Caco-2 (cell line): ENCODE data around the gene RIMKLB. TPM values are rescaled to one million over a fixed set of nuclear protein-coding genes. Genes with fewer than 3 reads are reported as not detected.

Experiments
- BruUV-seq: library from RNA; stranded (reverse); fragments of 400-500 nt; replicated peaks from 2 replicates; lab custom pipeline; 2021; lab: Mats Ljungman, UMichigan
- CTCF ChIA-PET: fragments of 300-600 bp; sonication (Branson Sonifier 250); formaldehyde crosslinking; loops from one replicate; lab custom pipeline; 2022; ENCODE audit warnings: antibody characterized with exemption; lab: Charles Lee
- POLR2A ChIA-PET: fragments of 300-600 bp; sonication (Branson Sonifier 250); formaldehyde crosslinking; loops from one replicate; lab custom pipeline; 2022; ENCODE audit warnings: antibody characterized with exemption; lab: Charles Lee
- DNase-seq, 2 experiments: peaks; one replicate each; pipeline versions ENCODE4 v3.0.0 to v3.0.0-alpha.2; 2020 to 2022
- H3K27me3 ChIP-seq: replicated peaks from 2 replicates; pipeline ENCODE4 v1.6.0; 2011; ENCODE audit warnings: low read length; ENCODE audit not compliant: control insufficient read depth, insufficient read depth
- H3K36me3 ChIP-seq: 2 replicates; pipeline ENCODE4 v1.5.1; 2011; ENCODE audit warnings: low read length; ENCODE audit not compliant: control insufficient read depth, insufficient read depth
- H3K4me1 ChIP-seq: fragments of 250-450 bp; sonication (Bioruptor Pico); 2 replicates; pipeline ENCODE4 v1.5.1; 2020; ENCODE audit warnings: mild to moderate bottlenecking
- H3K4me3 ChIP-seq: 2 replicates; pipeline ENCODE4 v1.5.1; 2011; ENCODE audit warnings: low read depth, mild to moderate bottlenecking, control low read depth, low read length
- H3K9me3 ChIP-seq: fragments of 250-450 bp; sonication (Bioruptor Pico); 2 replicates; pipeline ENCODE4 v1.5.1; 2020; ENCODE audit warnings: mild to moderate bottlenecking, moderate library complexity
- H3K27ac Mint-ChIP-seq: one replicate; pipeline ENCODE4 v1.8.0; 2022; ENCODE audit warnings: mixed read lengths; ENCODE audit not compliant: unreplicated experiment
- H3K27me3 Mint-ChIP-seq: one replicate; pipeline ENCODE4 v1.8.0; 2022; ENCODE audit warnings: mixed read lengths; ENCODE audit not compliant: insufficient read depth, unreplicated experiment
- H3K36me3 Mint-ChIP-seq: one replicate; pipeline ENCODE4 v1.8.0; 2022; ENCODE audit warnings: mild to moderate bottlenecking, mixed read lengths; ENCODE audit not compliant: insufficient read depth, unreplicated experiment
- H3K4me1 Mint-ChIP-seq: one replicate; pipeline ENCODE4 v1.8.0; 2022; ENCODE audit warnings: low read depth, mixed read lengths; ENCODE audit not compliant: unreplicated experiment
- H3K4me3 Mint-ChIP-seq: one replicate; pipeline ENCODE4 v1.8.0; 2022; ENCODE audit warnings: mild to moderate bottlenecking, moderate library complexity, mixed read lengths; ENCODE audit not compliant: unreplicated experiment
- H3K9me3 Mint-ChIP-seq: one replicate; pipeline ENCODE4 v1.8.0; 2022; ENCODE audit warnings: mixed read lengths; ENCODE audit not compliant: unreplicated experiment
- intact Hi-C: fragments of 100-400 bp; cut with micrococcal nuclease; formaldehyde crosslinking; loops from one replicate; pipeline ENCODE4 v1.10.0; 2022; ENCODE audit not compliant: unreplicated experiment
- total RNA-seq: library from RNA; stranded (reverse); gene quantifications from 2 replicates; pipeline ENCODE4 v1.2.3, GENCODE V29; 2022
- TF ChIP-seq, protein P1 (sequence below), 2 experiments: fragments of 200-600 bp in 1 of 2; IDR thresholded peaks; 1 replicate in 1 of 2; 2 replicates in 1 of 2; pipeline versions ENCODE4 v1.5.1 to v1.8.0; 2011 to 2022; ENCODE audit warnings: antibody characterized with exemption in 1 of 2, control low read depth in 1 of 2, inconsistent platforms in 1 of 2, low read depth in 1 of 2, low read length in 1 of 2, mild to moderate bottlenecking in 1 of 2, moderate library complexity in 1 of 2; ENCODE audit not compliant: insufficient read depth in 1 of 2, severe bottlenecking in 1 of 2, unreplicated experiment in 1 of 2

RIMKLB gene
- total RNA-seq, 1 experiment from 2014 or later: 3.3 TPM

DNA sequence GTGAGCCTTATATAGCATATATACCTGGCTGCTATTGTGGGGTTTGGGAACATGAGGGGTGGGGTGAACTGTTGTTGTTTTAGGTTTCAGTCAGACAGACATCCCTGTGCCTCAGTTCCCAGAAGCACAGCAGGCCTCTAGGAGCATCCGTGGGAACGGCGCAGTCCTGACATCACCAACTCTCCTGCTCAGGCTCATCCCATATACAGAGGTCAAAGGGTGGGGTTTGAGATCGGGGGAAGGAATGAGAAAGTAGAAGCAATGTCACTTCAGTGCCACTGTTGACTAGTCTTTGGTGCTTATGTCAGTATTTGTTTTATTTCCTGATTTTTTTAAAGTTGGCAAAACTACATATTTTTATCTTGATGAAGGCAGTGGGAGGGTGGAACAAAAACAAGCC is 81.5 kb downstream of the RIMKLB start:
- POLR2A ChIA-PET: no interaction called here
- Mint-ChIP-seq H3K9me3 (no peaks in the 10 kb centered on the region), H3K27me3 (peaks cover 6% of the 10 kb centered on the region), H3K36me3 (no peaks in the 10 kb centered on the region), H3K27ac (no peak overlapping the region), H3K4me3 (no peak overlapping the region), H3K4me1 (no peaks in the 10 kb centered on the region)
- Histone ChIP-seq H3K27me3 (no peaks in the 10 kb centered on the region), H3K9me3 (no peaks in the 10 kb centered on the region), H3K36me3 (no peaks in the 10 kb centered on the region), H3K4me1 (no peaks in the 10 kb centered on the region), H3K4me3 (no peak overlapping the region)
- intact Hi-C loops: no loop called here
- BruUV-seq: no TSS peak
- CTCF ChIA-PET: no interaction called here
- no peak for DNase-seq
- TF ChIP-seq, protein P1, sequence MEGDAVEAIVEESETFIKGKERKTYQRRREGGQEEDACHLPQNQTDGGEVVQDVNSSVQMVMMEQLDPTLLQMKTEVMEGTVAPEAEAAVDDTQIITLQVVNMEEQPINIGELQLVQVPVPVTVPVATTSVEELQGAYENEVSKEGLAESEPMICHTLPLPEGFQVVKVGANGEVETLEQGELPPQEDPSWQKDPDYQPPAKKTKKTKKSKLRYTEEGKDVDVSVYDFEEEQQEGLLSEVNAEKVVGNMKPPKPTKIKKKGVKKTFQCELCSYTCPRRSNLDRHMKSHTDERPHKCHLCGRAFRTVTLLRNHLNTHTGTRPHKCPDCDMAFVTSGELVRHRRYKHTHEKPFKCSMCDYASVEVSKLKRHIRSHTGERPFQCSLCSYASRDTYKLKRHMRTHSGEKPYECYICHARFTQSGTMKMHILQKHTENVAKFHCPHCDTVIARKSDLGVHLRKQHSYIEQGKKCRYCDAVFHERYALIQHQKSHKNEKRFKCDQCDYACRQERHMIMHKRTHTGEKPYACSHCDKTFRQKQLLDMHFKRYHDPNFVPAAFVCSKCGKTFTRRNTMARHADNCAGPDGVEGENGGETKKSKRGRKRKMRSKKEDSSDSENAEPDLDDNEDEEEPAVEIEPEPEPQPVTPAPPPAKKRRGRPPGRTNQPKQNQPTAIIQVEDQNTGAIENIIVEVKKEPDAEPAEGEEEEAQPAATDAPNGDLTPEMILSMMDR (IDR thresholded peaks at IDR 0.05; ENCODE audit: insufficient read depth in 1 of 2, low read depth in 1 of 2, low read length in 1 of 2, severe bottlenecking in 1 of 2, unreplicated experiment in 1 of 2): no peak

DNA sequence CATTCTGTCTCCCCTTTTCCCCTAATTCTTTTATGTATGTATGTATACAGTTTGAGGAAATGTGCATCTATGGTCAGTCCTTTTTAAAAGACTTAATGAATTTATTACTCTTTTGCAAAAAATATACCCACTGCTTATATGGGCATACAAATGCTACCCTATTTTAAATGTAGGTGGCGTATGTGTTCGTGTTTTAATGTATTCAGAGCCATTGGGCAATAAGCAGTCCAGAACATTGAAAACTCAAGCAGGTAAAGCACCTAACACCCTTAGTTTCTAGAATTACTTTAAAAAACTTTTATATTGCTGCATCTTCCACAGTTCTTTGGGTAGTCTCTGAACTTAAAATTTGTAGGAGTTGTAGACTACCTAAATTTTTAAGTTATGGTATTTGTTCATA is 82.1 kb downstream of the RIMKLB start:
- Histone ChIP-seq H3K9me3 (no peaks in the 10 kb centered on the region), H3K4me3 (no peak overlapping the region), H3K27me3 (no peaks in the 10 kb centered on the region), H3K4me1 (no peaks in the 10 kb centered on the region), H3K36me3 (no peaks in the 10 kb centered on the region)
- no peaks in the 10 kb centered on the region for H3K9me3 Mint-ChIP-seq
- no TSS peak for BruUV-seq
- TF ChIP-seq, protein P1 (IDR thresholded peaks at IDR 0.05; ENCODE audit: insufficient read depth in 1 of 2, low read depth in 1 of 2, low read length in 1 of 2, severe bottlenecking in 1 of 2, unreplicated experiment in 1 of 2): no peak
- H3K27me3 Mint-ChIP-seq: peaks cover 6% of the 10 kb centered on the region
- H3K36me3 Mint-ChIP-seq: no peaks in the 10 kb centered on the region
- intact Hi-C loops: loop anchor here (1.0 kb wide), 2 partner anchors 110 to 259 kb away; no protein-coding TSS in a partner anchor
- no peak overlapping the region for H3K27ac Mint-ChIP-seq
- ChIA-PET CTCF (no interaction called here), POLR2A (no interaction called here)
- no peak for DNase-seq
- no peaks in the 10 kb centered on the region for H3K4me1 Mint-ChIP-seq
- no peak overlapping the region for H3K4me3 Mint-ChIP-seq

DNA sequence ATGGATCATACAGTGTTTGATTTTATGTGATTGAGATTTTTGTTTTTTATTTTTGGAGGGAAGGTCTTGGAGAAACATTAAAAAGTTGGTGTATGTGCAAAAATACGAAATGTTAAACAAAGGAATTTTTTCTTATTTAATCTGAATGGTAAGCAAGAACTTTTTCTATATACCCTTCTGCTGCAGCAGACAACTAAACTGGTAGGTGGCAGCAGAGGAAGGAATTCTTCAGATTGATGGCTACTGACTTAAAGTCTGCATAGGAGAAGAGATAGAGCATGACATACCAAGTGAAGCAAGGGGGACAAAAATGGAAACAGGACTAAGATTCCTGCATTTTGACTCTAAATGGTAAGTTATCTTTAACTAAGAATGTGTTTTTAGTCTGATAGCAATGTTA is 82.6 kb downstream of the RIMKLB start:
- H3K36me3 Mint-ChIP-seq: no peaks in the 10 kb centered on the region
- no peaks in the 10 kb centered on the region for H3K36me3 ChIP-seq
- no peaks in the 10 kb centered on the region for H3K4me1 Mint-ChIP-seq
- H3K4me1 ChIP-seq: no peaks in the 10 kb centered on the region
- no peak overlapping the region for H3K4me3 ChIP-seq
- no peaks in the 10 kb centered on the region for H3K9me3 ChIP-seq
- TF ChIP-seq, protein P1 (IDR thresholded peaks at IDR 0.05; ENCODE audit: insufficient read depth in 1 of 2, low read depth in 1 of 2, low read length in 1 of 2, severe bottlenecking in 1 of 2, unreplicated experiment in 1 of 2): peak; percentile 53 to 60
- intact Hi-C loops: loop anchor here (1.0 kb wide), 2 partner anchors 110 to 259 kb away; no protein-coding TSS in a partner anchor
- H3K9me3 Mint-ChIP-seq: no peaks in the 10 kb centered on the region
- H3K4me3 Mint-ChIP-seq: no peak overlapping the region
- BruUV-seq: no TSS peak
- POLR2A ChIA-PET: no interaction called here
- no peak overlapping the region for H3K27ac Mint-ChIP-seq
- peak in 1 of 2 experiments; percentile 57 for DNase-seq
- CTCF ChIA-PET: no interaction called here
- peaks cover 6% of the 10 kb centered on the region for H3K27me3 Mint-ChIP-seq
- no peaks in the 10 kb centered on the region for H3K27me3 ChIP-seq
